HG02571 (cell line): Measurements from ENCODE around the gene TAS2R30.

ENCODE experiments used
- ATAC-seq: cut with Tn5 transposase; IDR thresholded peaks from one replicate; pipeline ENCODE4 v1.9.1; 2021; ENCODE audit warnings: mild to moderate bottlenecking, moderate library complexity; ENCODE audit not compliant: unreplicated experiment

The TAS2R30 gene

GRCh38 chr12:11134305-11134704 lies at the start of gene TAS2R30:
TAS2R30 (minus strand) TSS chr12:11134644; CDS start chr12:11134244, 400 bp downstream.
- no peak for ATAC-seq

GRCh38 chr12:11183011-11183410 lies 48.6 kb upstream of the TAS2R30 start:
- ATAC-seq: no peak

GRCh38 chr12:11182529-11182928 lies 48.1 kb upstream of the TAS2R30 start:
- no peak for ATAC-seq

GRCh38 chr12:11178250-11178649 lies 43.8 kb upstream of the TAS2R30 start:
- ATAC-seq: no peak

GRCh38 chr12:11174022-11174421 lies 39.6 kb upstream of the TAS2R30 start:
- ATAC-seq: no peak

- ATAC-seq: no peak
These were observed 37.7 kb upstream of the TAS2R30 start for GRCh38 chr12:11171969-11172675.

GRCh38 chr12:11171145-11171968 lies 36.9 kb upstream of the TAS2R30 start, which contains the start of gene SMIM10L1:
SMIM10L1 (plus strand) TSS chr12:11171194; CDS start chr12:11171357, 163 bp downstream.
- peak; percentile 97 for ATAC-seq

GRCh38 chr12:11170810-11171144 lies 36.3 kb upstream of the TAS2R30 start:
- no peak for ATAC-seq

GRCh38 chr12:11166300-11166699 lies 31.9 kb upstream of the TAS2R30 start:
- ATAC-seq: no peak

- ATAC-seq: no peak
These were observed 29.9 kb upstream of the TAS2R30 start for GRCh38 chr12:11164384-11164783.

- no peak for ATAC-seq
These were observed 28.1 kb upstream of the TAS2R30 start for GRCh38 chr12:11162502-11162901.

GRCh38 chr12:11158885-11159444 lies 24.5 kb upstream of the TAS2R30 start:
- ATAC-seq: no peak

GRCh38 chr12:11154400-11154925 lies 20.0 kb upstream of the TAS2R30 start:
- no peak for ATAC-seq

- ATAC-seq: no peak
These were observed 18.3 kb upstream of the TAS2R30 start for GRCh38 chr12:11152725-11153124.

- no peak for ATAC-seq
These were observed 16.4 kb upstream of the TAS2R30 start for GRCh38 chr12:11150832-11151231.

- ATAC-seq: no peak
These were observed 13.0 kb upstream of the TAS2R30 start for GRCh38 chr12:11147420-11147819.

- ATAC-seq: no peak
These were observed 9.9 kb upstream of the TAS2R30 start for GRCh38 chr12:11144297-11144696.

GRCh38 chr12:11143352-11143751 lies 8.9 kb upstream of the TAS2R30 start:
- no peak for ATAC-seq

- ATAC-seq: no peak
These were observed 1.6 kb upstream of the TAS2R30 start for GRCh38 chr12:11136075-11136474.

GRCh38 chr12:11133816-11134215 lies 628 bp downstream of the TAS2R30 start:
- no peak for ATAC-seq

- ATAC-seq: no peak
These were observed 1.3 kb downstream of the TAS2R30 start for GRCh38 chr12:11133162-11133561.

GRCh38 chr12:11130999-11131398 lies 3.4 kb downstream of the TAS2R30 start:
- no peak for ATAC-seq
